ENCODE data around the gene APBB1.
"Not testable (repeated sequence)": the region's sequence is repeated elsewhere in the genome, so short reads cannot be mapped to it uniquely, and the experiment has no call there.

Gene APBB1

GRCh38 chr11:6417907-6418556 lies 862 bp downstream of the APBB1 start:
- no peak for DNase-seq (ENCODE audit: low spot score)

- no peak for DNase-seq (ENCODE audit: low spot score)
Observed at GRCh38 chr11:6415797-6416196, 3.1 kb downstream of the APBB1 start.

GRCh38 chr11:6414874-6415328 lies 4.0 kb downstream of the APBB1 start:
- DNase-seq (ENCODE audit: low spot score), result no peak

- DNase-seq (ENCODE audit: low spot score), result no peak
Observed at GRCh38 chr11:6413791-6414201, 5.1 kb downstream of the APBB1 start.

GRCh38 chr11:6411594-6412031 lies 7.3 kb downstream of the APBB1 start:
- DNase-seq (ENCODE audit: low spot score), result no peak

- DNase-seq (ENCODE audit: low spot score), result no peak
Observed at GRCh38 chr11:6410695-6411430, 8.0 kb downstream of the APBB1 start.

- no peak for DNase-seq (ENCODE audit: low spot score)
Observed at GRCh38 chr11:6406370-6406769, 12.5 kb downstream of the APBB1 start.

- no peak for DNase-seq (ENCODE audit: low spot score)
Observed at GRCh38 chr11:6405846-6406245, 13.0 kb downstream of the APBB1 start.

GRCh38 chr11:6405052-6405667 lies 13.7 kb downstream of the APBB1 start:
- no peak for DNase-seq (ENCODE audit: low spot score)

- DNase-seq (ENCODE audit: low spot score), result no peak
Observed at GRCh38 chr11:6404342-6405051, 14.4 kb downstream of the APBB1 start.

- no peak for DNase-seq (ENCODE audit: low spot score)
Observed at GRCh38 chr11:6403539-6403938, 15.4 kb downstream of the APBB1 start.

GRCh38 chr11:6402561-6402981 lies 16.3 kb downstream of the APBB1 start:
- peak; percentile 66 for DNase-seq (ENCODE audit: low spot score)

GRCh38 chr11:6402061-6402470 lies 16.8 kb downstream of the APBB1 start:
- no peak for DNase-seq (ENCODE audit: low spot score)

- DNase-seq (ENCODE audit: low spot score), result no peak
Observed at GRCh38 chr11:6401464-6401863, 17.4 kb downstream of the APBB1 start.

GRCh38 chr11:6400431-6401345 lies 18.2 kb downstream of the APBB1 start:
- no peak for DNase-seq (ENCODE audit: low spot score)

GRCh38 chr11:6397636-6398035 lies 21.3 kb downstream of the APBB1 start:
- DNase-seq (ENCODE audit: low spot score), result no peak

GRCh38 chr11:6397156-6397555 lies 21.7 kb downstream of the APBB1 start:
- no peak for DNase-seq (ENCODE audit: low spot score)

- DNase-seq (ENCODE audit: low spot score), result no peak
Observed at GRCh38 chr11:6395470-6396060, 23.3 kb downstream of the APBB1 start.

- no peak for DNase-seq (ENCODE audit: low spot score)
Observed at GRCh38 chr11:6393989-6394670, 24.8 kb downstream of the APBB1 start.

GRCh38 chr11:6392251-6392650 lies 26.6 kb downstream of the APBB1 start:
- not testable (repeated sequence) for DNase-seq (ENCODE audit: low spot score)
